Panc1 (cell line): ENCODE data around the gene FPGS. TPM values are rescaled to one million over a fixed set of nuclear protein-coding genes. Genes with fewer than 3 reads are reported as not detected.

Experiments
- ATAC-seq: fragments of 200-7000 bp; cut with Tn5 transposase; 2 replicates; pipeline ENCODE4 v1.9.1; 2020; ENCODE audit warnings: mild to moderate bottlenecking, moderate library complexity
- Bru-seq: library from RNA; stranded (reverse); fragments of 400-500 nt; gene quantifications from one replicate; lab custom pipeline; 2021; lab: Mats Ljungman, UMichigan
- BruChase-seq, 2 experiments: library from RNA; stranded (reverse); fragments of 400-500 nt; gene quantifications; one replicate each; lab custom pipeline; 2021; lab: Mats Ljungman, UMichigan
- BruUV-seq: library from RNA; stranded (reverse); fragments of 400-500 nt; replicated peaks from 2 replicates; lab custom pipeline; 2021; lab: Mats Ljungman, UMichigan
- CTCF ChIA-PET: fragments of 300-600 bp; sonication (Branson Sonifier 250); formaldehyde crosslinking; loops from one replicate; lab custom pipeline; 2022; ENCODE audit warnings: antibody characterized with exemption; lab: Charles Lee
- POLR2A ChIA-PET: fragments of 300-600 bp; sonication (Branson Sonifier 250); formaldehyde crosslinking; loops from one replicate; lab custom pipeline; 2022; ENCODE audit warnings: antibody characterized with exemption; lab: Charles Lee
- DNase-seq: peaks from one replicate; pipeline ENCODE4 v3.0.0-alpha.2; 2010; ENCODE audit warnings: low read depth, low spot score
- H3K27ac ChIP-seq: 2 replicates; pipeline ENCODE4 v1.5.1; 2011; ENCODE audit warnings: mild to moderate bottlenecking, low read length, inconsistent platforms
- H3K27me3 ChIP-seq: fragments of 200-500 bp; sonication (Bioruptor generic); 2 replicates; pipeline ENCODE4 v1.6.0; 2014; ENCODE audit warnings: low read length, inconsistent platforms; ENCODE audit not compliant: control insufficient read depth, insufficient read depth
- H3K36me3 ChIP-seq: fragments of 200-500 bp; sonication (Bioruptor generic); 2 replicates; pipeline ENCODE4 v1.5.1; 2014; ENCODE audit warnings: inconsistent platforms, mild to moderate bottlenecking, low read length, moderate library complexity; ENCODE audit not compliant: control insufficient read depth, insufficient read depth
- H3K4me1 ChIP-seq: 2 replicates; pipeline ENCODE4 v1.5.1; 2011; ENCODE audit warnings: inconsistent platforms, mild to moderate bottlenecking, low read length, moderate library complexity; ENCODE audit not compliant: control insufficient read depth, insufficient read depth
- H3K4me3 ChIP-seq, 2 experiments: 2 replicates each; pipeline ENCODE4 v1.5.1; 2011 to 2012; ENCODE audit warnings: low read depth in 2 of 2, low read length in 2 of 2, mild to moderate bottlenecking in 2 of 2, inconsistent platforms in 1 of 2, moderate library complexity in 1 of 2
- H3K9me3 ChIP-seq: fragments of 200-500 bp; sonication (Bioruptor generic); 2 replicates; pipeline ENCODE4 v1.5.1; 2014; ENCODE audit warnings: low read depth, mild to moderate bottlenecking, inconsistent platforms, low read length, moderate library complexity; ENCODE audit not compliant: control insufficient read depth, insufficient read depth
- CTCF ChIP-seq: fragments of 450-650 bp; IDR thresholded peaks from 2 replicates; pipeline ENCODE4 v1.5.1; 2017; ENCODE audit warnings: mild to moderate bottlenecking
- POLR2AphosphoS5 ChIP-seq: IDR thresholded peaks from 2 replicates; pipeline ENCODE4 v1.6.1; 2012; ENCODE audit warnings: mild to moderate bottlenecking, low read depth, low read length, moderate library complexity
- REST ChIP-seq, 2 experiments: IDR thresholded peaks; 2 replicates each; pipeline ENCODE4 v1.6.1; 2011 to 2012; ENCODE audit warnings: low read depth in 2 of 2, control low read depth in 1 of 2, low read length in 1 of 2, mild to moderate bottlenecking in 1 of 2, moderate library complexity in 1 of 2; ENCODE audit not compliant: insufficient read depth in 1 of 2
- SIN3A ChIP-seq: IDR thresholded peaks from 2 replicates; pipeline ENCODE4 v1.6.1; 2012; ENCODE audit warnings: low read depth, mild to moderate bottlenecking, low read length, moderate library complexity, borderline replicate concordance; ENCODE audit not compliant: insufficient read depth
- TCF7L2 ChIP-seq: IDR thresholded peaks from 2 replicates; pipeline ENCODE4 v1.6.1; 2011; ENCODE audit warnings: mild to moderate bottlenecking, low read depth, low read length, inconsistent platforms
- in situ Hi-C: cut with HindIII; loops from 2 replicates; pipeline ENCODE4 v1.10.0; 2016; ENCODE audit warnings: low sequenced_read_pairs, low pct_unique_long_range_greater_than_20kb
- intact Hi-C: fragments of 100-400 bp; cut with micrococcal nuclease; formaldehyde crosslinking; loops from one replicate; pipeline ENCODE4 v1.10.0; 2022; ENCODE audit not compliant: unreplicated experiment
- long read RNA-seq: library from polyadenylated mRNA; unstranded; transcript quantifications from one replicate; pipeline ENCODE4 v2.0.0, GENCODE V29; 2021; ENCODE audit not compliant: unreplicated experiment
- polyA plus RNA-seq: library from polyadenylated mRNA; unstranded; fragments of >200 nt; gene quantifications from one replicate; pipeline ENCODE4 v1.2.1, GENCODE V29; 2012; ENCODE audit warnings: missing spikeins; ENCODE audit not compliant: insufficient read length
- total RNA-seq: library from RNA; stranded (reverse); gene quantifications from one replicate; pipeline ENCODE4 v1.2.1, GENCODE V29; 2021; ENCODE audit not compliant: unreplicated experiment

Gene FPGS
- 56.5 TPM for total RNA-seq
- 62.7 TPM for polyA plus RNA-seq
- Bru-seq, nascent RNA: percentile 68 among the genes with signal in this experiment
- BruChase-seq, experiment 1, labeled RNA remaining after a 2-hour chase: percentile 72 among the genes with signal in this experiment
- percentile 77 among the genes with signal in this experiment for BruChase-seq, experiment 2, labeled RNA remaining after a 6-hour chase
- long read RNA-seq, transcript FPGS-201 (15 exons, 2,278 nt): minor isoform, 17 of 140 reads
- long read RNA-seq, transcript FPGS-221 (14 exons, 2,160 nt): minor isoform, 5 of 140 reads
- long read RNA-seq, transcript FPGS-203 (15 exons, 2,279 nt): major isoform, 61 of 140 reads
- long read RNA-seq, partial matches to known transcripts: 19 of 140 reads
- long read RNA-seq, other reads (novel, unspliced or antisense): 31 of 140 reads

GRCh38 chr9:127802576-127803443, at the start of gene FPGS:
FPGS (plus strand) TSS chr9:127802882; CDS start chr9:127802925, 43 bp downstream.
- Histone ChIP-seq H3K27ac (peak within 1 kb of the TSS; percentile 91), H3K27me3 (no peaks in the 10 kb centered on the region), H3K4me1 (peaks cover 12% of the 10 kb centered on the region), H3K36me3 (no peaks in the 10 kb centered on the region), H3K4me3 (peak within 1 kb of the TSS; percentile 80 to 81), H3K9me3 (no peaks in the 10 kb centered on the region)
- ChIA-PET POLR2A (interaction anchor here (0.6 kb wide), 1 partner anchor 68 kb away, joined by 3 read pairs; the partner anchor contains the start of gene TOR2A), CTCF (interaction anchor here (1.0 kb wide), 1 partner anchor 67 kb away, joined by 3 read pairs; no protein-coding TSS in a partner anchor)
- no TSS peak for BruUV-seq
- intact Hi-C loops (loop anchor here (10.0 kb wide), 1 partner anchor 72 kb away; the partner anchor contains the start of gene AK1), in situ Hi-C loops (no loop called here)
- DNase-seq: no peak
- ATAC-seq: peak; percentile 92
- no peak for TF ChIP-seq CTCF
- no peak; the same call in 1 of the 2 replicates for TF ChIP-seq POLR2AphosphoS5
- TF ChIP-seq TCF7L2: no peak
- peak; percentile 38; the same call in 1 of the 2 replicates for TF ChIP-seq SIN3A
- TF ChIP-seq REST (IDR thresholded peaks at IDR 0.05; ENCODE audit: insufficient read depth in 1 of 2, low read depth in 2 of 2, low read length in 1 of 2): no peak

GRCh38 chr9:127753148-127753547, 49.5 kb upstream of the FPGS start:
- TF ChIP-seq REST (IDR thresholded peaks at IDR 0.05; ENCODE audit: insufficient read depth in 1 of 2, low read depth in 2 of 2, low read length in 1 of 2): no peak
- no peak for TF ChIP-seq POLR2AphosphoS5
- TF ChIP-seq SIN3A: no peak
- no peak for TF ChIP-seq TCF7L2
- no peak for TF ChIP-seq CTCF
- peaks cover 2% of the 10 kb centered on the region; the same call in 1 of the 2 replicates for H3K27me3 ChIP-seq
- intact Hi-C loops (no loop called here), in situ Hi-C loops (no loop called here)
- ATAC-seq (no peak), DNase-seq (no peak)
- no peaks in the 10 kb centered on the region for H3K9me3 ChIP-seq
- BruUV-seq: no TSS peak
- no peaks in the 10 kb centered on the region for H3K36me3 ChIP-seq
- H3K4me3 ChIP-seq: no peak overlapping the region
- H3K4me1 ChIP-seq: no peaks in the 10 kb centered on the region
- ChIA-PET CTCF (no interaction called here), POLR2A (no interaction called here)
- no peak overlapping the region for H3K27ac ChIP-seq
